ENCODE results near the gene STARD4.

STARD4 gene

DNA sequence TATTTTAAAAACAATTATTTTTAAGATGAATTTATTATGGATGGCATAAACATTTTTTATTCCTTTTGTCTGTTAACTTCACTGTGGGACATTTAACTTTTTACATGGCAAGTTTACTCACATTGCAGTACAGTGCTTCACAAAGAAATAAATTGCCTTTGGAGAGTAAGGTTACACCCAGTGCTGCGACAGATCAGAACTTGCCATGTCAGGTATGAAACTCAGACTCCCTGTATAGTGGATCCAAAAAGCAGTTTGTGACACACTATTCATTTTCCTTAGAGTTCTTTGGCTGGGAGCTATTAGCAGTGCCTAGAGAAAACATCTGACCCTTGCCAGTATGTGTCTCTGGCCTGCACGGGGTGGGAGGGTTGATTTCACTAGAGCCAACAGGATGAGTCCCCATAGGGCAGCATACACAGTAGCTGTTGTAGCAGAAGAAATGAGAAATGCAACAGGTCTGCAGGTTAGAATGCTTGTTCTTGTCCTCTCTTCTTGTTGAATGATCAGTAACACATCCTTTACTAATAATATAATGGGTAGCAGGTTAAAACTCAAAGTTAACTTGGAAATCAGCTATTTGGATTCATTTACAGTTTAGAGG is 42.9 kb downstream of the STARD4 start:
- no peak for DNase-seq

DNA sequence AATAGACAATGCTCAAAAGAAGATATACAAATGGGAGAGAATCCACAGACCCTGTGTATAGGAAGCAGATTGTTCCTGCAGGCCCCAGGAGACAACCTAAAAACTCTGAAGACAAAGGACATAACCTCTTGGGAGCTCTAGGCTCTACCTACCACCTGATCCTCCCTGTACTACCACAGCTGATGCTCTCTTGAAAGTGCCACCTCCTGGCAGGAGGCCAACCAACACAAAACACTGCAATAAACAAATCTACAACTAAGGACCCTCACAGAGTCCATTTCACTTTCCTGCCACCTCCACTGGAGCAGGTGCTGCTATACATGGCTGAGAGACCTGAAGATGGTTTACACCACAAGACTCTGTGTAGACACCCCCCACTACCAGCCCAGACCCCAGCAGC is 49.0 kb downstream of the STARD4 start:
- no peak for DNase-seq

DNA sequence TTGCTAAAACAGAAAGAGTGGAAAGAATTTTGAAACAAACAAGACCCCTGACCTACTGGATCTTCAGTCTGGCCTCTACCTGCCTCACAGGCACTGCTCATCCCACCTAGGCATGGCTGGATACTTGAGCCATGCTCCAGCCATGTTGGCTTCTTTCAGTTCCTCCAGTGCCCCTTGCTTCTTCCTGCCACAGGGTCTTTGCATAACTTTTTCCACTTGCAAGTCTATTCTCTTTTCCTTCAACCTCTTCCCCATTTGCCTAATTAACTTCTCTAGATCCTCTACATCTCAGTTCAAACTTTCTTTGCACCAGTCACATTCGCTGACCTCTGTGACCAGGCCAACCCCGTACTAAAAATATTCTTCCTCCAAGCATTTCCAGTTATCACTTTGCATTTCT is 50.4 kb downstream of the STARD4 start:
- no peak for DNase-seq

DNA sequence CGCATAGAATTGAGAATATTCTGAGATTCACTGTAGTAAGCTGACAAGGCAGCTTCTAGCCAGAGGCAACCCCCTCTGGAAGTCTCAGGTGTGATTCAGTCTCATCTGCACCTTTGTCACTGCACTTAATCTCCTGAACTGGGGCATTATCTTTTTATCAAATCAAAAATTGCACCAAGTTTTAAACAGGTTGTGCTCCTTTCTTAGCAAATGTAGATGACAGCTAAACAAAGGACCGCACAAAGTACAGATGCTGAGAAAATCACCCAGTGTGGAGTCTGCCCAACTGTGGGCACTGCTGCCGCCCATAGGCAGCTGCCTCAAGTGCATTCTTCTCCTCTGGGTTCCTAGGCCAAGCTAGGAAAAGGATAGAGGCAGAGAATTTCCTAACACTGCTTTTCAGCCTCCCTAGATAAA is 51.1 kb downstream of the STARD4 start:
- DNase-seq: peak; percentile 20

DNA sequence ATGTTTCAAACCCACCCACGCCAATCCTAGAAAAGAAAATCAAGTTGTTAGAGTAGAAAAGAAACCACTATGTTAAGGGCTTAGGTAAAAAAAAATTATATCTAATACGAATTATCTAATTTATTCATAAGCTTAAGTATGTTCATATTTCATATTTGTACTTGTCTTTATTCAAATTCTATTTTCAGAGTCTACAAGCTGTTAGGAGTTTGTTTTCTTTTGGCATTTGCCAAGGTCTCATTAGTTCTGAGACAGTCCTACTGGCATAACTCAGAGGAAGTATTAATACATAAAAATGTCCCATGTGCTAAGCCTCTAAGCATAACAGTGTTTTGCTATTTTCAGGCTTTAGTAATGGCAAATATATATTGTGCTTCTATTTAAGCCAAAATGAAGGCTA is 57.6 kb downstream of the STARD4 start:
- no peak for DNase-seq

DNA sequence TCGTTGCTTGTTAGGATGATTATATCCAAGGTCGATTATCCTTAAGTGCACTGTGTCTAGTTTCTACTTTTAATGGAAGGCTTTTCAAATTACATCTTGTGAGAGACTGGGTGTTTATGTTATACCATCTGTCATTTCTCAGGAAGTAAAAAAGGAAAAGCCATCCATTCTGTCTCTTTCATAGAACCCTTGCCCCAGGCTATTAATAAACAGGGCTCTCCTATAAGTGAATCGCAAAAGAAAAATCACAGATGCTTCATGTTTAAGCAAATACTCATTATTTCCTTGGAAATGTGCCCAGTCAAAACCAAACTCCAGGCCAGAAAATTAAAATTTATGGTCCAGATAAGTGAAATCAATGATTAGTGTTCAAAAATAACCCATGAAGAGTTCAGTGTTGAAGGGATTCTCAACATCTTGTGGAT is 58.1 kb downstream of the STARD4 start:
- DNase-seq: peak; percentile 65

DNA sequence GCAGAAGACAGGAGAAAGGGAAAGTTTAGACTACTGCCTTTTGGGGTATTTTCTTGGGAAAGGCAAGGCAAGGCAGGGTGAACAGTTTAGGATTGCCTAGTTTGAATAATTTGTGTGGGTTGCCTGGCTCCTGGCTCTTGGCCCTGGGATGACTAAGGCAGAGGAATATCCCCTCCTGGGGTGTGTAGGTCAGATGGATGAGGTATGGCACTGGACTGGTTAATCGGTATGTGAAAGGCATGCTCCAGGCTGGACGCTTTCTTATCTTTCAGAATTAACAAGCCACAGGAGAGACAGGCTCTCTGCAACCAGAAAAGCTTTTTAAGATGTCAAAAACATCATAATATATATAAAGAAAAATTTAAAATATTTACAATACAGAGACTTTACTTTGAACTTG is 58.6 kb downstream of the STARD4 start:
- DNase-seq: peak; percentile 70

DNA sequence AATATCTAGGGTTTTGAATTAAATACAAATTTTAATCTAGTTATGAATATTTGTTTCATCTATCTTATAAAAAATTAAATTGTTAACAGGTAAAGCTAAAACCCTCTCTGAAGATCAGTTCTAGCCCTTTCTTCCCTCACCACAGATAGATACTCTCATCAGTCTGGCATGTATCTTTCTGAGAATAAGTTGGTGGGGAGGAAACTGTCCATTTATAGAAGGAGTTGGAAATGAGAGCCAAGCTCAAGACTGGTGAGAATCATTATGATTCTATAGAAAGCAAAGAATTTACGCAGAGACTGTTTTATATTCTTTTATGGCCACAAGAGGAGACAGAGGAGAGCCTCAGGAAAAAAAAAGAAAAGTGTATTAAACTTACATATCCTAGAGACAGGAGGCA is 59.0 kb downstream of the STARD4 start:
- peak; percentile 59 for DNase-seq

DNA sequence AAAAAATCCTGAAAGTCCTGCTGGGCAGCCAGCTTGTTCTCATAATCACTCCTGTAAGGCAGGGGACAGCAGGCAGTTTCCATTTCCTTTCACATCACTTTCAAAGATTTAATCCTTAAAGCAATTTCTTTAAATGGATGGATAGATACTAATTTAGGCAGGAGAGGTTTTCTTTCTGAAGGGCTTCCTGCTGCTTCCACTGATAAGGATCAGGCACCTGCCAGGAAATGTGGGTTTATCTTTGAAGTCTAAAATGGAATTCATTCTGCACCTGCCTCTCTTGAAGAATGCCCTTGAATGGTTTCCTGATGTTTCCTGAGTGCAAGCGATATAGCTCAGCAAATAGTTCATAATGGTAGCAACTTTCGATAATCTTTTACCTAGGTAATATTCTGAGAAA is 64.5 kb downstream of the STARD4 start:
- no peak for DNase-seq

DNA sequence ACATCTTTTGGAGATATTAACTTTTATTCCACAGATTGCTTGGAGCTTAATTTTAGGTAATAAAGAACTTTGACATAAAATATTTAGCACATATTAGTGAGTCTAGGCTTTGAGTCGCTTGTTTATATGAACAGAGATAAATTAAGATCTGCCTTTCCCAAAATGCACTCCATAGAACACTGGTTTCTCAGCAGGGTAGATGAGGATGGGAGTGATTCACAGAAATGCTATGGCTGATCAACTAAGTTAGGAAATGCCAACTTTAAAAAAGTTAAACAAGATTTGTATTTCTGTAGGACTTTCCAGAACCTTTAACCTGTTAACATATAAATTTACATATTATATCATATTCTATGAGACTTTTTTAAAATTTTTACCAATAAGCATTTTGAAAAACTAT is 65.2 kb downstream of the STARD4 start:
- no peak for DNase-seq
